Measurements from ENCODE around the gene CLOCK. TPM values are rescaled to one million over a fixed set of nuclear protein-coding genes. Genes with fewer than 3 reads are reported as not detected.

CLOCK gene
- total RNA-seq, 4 donors from 2014 or later, result 20.9 to 49.4 (median 26.6) TPM

DNA sequence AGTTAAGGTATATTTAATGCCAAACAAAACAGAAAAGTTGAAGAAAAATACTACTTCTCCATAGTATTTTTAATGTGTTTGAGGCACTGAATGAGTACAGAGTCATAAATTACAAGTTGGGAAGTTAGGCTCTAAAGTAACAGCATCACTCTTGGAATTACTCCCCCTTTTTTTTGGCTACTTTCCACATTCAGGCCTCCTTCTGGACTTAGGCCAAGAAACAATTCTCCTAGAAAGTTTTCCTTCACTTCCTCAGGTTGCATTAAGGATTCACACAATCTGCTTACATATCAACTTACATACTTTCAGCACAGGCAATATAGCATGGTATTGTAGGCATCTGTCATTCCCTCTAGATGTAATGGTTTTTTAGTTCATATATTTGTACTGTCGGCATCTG lies 98.9 kb downstream of the CLOCK start:
- TF ChIP-seq, protein P1, sequence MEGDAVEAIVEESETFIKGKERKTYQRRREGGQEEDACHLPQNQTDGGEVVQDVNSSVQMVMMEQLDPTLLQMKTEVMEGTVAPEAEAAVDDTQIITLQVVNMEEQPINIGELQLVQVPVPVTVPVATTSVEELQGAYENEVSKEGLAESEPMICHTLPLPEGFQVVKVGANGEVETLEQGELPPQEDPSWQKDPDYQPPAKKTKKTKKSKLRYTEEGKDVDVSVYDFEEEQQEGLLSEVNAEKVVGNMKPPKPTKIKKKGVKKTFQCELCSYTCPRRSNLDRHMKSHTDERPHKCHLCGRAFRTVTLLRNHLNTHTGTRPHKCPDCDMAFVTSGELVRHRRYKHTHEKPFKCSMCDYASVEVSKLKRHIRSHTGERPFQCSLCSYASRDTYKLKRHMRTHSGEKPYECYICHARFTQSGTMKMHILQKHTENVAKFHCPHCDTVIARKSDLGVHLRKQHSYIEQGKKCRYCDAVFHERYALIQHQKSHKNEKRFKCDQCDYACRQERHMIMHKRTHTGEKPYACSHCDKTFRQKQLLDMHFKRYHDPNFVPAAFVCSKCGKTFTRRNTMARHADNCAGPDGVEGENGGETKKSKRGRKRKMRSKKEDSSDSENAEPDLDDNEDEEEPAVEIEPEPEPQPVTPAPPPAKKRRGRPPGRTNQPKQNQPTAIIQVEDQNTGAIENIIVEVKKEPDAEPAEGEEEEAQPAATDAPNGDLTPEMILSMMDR (IDR thresholded peaks at IDR 0.05; ENCODE audit: low read depth), result no peak

DNA sequence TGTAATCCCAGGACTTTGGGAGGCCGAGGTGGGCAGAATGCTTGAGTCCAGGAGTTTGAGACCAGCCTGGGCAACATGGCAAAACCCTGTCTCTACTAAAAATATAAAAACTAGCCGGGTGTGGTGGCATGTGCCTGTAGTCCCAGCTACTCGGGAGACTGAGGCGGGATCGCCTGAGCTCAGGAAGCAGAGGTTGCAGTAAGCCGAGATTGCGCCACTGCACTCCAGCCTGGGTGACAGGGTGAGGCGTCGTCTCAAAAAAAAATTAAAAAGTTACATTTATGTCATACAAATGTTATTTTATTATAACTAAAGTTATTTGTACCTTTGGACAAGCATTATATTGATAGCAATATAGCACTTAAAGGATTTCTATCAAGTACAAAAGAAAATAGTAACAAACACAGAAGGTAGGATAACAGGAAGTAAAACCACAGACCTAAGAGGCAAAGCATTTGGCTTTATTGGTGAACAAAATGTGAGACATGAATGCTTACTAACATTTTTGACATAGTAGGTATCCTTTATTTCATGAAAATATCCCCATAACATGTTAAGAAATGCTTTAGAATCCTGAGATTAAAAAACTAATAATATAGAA lies 99.5 kb downstream of the CLOCK start:
- TF ChIP-seq, protein P1 (IDR thresholded peaks at IDR 0.05; ENCODE audit: low read depth), result no peak

DNA sequence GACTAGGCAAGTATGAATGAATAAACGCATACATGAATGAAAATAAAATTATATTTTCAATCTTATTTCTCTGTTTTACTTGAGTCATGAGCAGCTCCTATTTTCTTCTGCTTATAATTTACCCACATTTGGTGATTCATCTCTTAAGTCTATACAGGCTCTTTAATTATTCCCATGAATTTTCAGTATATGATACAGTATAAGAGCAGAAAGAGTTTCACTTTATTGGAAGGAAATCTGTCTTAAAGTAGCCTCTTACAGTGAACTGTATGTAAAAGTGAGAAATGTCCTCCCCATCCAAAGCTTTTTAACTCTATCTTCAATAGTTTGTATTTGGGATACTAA lies 100.2 kb downstream of the CLOCK start:
- TF ChIP-seq, protein P1 (IDR thresholded peaks at IDR 0.05; ENCODE audit: low read depth), result no peak

DNA sequence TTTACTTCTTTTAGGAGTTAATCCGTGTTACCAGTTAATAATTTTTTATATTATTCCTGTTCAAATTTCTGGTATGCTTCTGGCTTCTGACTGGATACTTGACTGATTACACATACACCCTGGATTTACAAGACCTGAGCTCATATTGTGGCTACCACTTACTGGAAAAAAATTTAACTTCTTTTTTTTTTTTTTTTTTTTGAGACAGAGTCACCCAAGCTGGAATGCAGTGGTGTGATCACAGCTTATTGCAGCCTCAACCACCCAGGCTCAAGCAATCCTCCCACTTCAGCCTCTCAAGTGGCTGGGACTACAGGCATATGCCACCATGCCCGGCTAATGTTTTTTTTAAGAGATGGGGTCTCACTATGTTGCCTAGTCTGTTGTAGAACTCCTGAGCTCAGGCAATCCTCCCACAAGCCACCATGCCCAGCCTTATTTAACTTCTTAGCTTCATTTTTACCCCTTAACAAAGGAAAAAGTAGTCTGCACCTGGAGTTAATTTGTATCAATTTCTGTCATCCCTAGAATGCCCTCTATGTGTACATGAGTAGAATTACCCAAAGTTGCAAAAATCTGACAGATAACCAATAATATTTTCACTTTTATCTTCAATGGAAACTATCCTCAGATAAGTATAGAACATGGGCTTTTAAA lies 100.7 kb downstream of the CLOCK start:
- TF ChIP-seq, protein P1 (IDR thresholded peaks at IDR 0.05; ENCODE audit: low read depth), result no peak

DNA sequence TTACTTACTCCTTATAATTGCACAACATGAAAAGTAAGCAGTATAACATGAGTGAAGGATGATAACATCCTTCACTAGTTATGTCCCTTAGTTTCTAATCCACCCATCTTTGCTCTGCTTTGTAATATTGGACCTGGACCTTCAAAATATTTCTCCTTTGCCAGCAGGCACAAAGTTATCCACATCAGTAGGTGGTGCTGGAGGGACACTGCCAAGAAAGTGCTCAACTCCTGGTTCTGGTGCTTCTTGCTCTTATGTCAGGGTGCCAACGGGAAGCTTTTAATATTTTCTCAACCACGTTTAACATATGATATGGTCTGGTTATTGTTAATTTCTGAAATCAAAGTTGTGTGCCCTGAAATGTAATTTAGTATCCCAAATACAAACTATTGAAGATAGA lies 101.9 kb downstream of the CLOCK start:
- TF ChIP-seq, protein P1 (IDR thresholded peaks at IDR 0.05; ENCODE audit: low read depth), result no peak

DNA sequence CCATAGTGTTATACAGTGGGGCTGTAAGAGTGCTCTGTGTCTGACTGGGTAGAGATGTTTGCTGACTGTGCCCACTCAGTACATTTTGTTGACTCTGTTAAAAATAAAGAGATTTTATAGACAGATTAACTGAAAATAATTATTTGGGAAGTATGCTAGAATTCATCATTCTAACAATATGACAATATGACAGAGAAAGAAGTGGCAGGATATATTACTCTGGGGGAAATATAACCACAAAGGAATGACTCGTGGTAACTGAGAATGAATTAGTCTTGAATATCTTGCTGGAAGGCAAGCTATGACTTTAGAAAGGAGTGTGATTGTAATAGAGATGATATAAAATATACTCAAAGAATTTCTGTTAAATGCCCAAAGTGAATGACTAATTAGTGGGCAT lies 104.2 kb downstream of the CLOCK start:
- TF ChIP-seq, protein P1 (IDR thresholded peaks at IDR 0.05; ENCODE audit: low read depth), result no peak

DNA sequence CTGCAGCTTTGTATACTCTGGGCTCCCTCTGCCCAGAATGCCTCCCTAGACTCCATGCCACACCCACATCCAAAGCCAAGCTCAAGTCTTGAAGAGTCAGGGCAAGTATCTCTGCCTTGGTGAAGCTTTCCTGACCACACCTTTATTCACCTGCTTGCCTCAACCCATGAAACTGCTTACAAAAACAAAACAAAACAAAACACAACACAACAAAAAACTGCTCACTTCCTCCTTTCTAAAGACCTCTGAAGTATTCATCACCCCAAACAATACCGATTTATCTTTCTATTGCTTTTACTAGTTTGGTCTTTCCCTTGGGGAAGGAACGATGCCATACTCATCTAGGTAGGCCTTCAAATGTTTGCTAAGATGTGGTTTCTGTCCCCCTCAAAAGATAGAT lies 105.9 kb downstream of the CLOCK start:
- TF ChIP-seq, protein P1 (IDR thresholded peaks at IDR 0.05; ENCODE audit: low read depth), result no peak

Data from subcutaneous adipose tissue (tissue), 4 donors.